HepG2 (cell line): ENCODE measurements around the gene GUCY1A1. TPM values are rescaled to one million over a fixed set of nuclear protein-coding genes. Genes with fewer than 3 reads are reported as not detected.

ENCODE experiments used
- ATAC-seq: fragments of 200-7000 bp; cut with Tn5 transposase; 3 replicates; pipeline ENCODE4 v1.9.1; 2020; ENCODE audit warnings: mild to moderate bottlenecking, moderate library complexity
- BruUV-seq: library from RNA; stranded (reverse); fragments of 400-500 nt; replicated peaks from 2 replicates; lab custom pipeline; 2021; lab: Mats Ljungman, UMichigan
- CTCF ChIA-PET: fragments of 300-600 bp; formaldehyde crosslinking; extraction: SDS; loops from one replicate; lab custom pipeline; 2021; ENCODE audit warnings: low total read pairs, inconsistent platforms, low intra/inter-chr PET ratio; lab: Yijun Ruan, JAX
- POLR2A ChIA-PET: fragments of 350-600 bp; sonication (Branson Sonifier 250); formaldehyde crosslinking; loops from one replicate; lab custom pipeline; 2020; ENCODE audit warnings: antibody characterized with exemption, inconsistent platforms; lab: Yijun Ruan, JAX
- DNase-seq: peaks from one replicate; pipeline ENCODE4 v3.0.0-alpha.2; 2015; ENCODE audit warnings: low spot score
- FAIRE-seq: peaks from 3 replicates; lab custom pipeline; 2011; peaks lifted over from hg19 to GRCh38; lab: Jason Lieb, UNC
- H2AFZ ChIP-seq: one replicate; pipeline ENCODE4 v1.6.1; 2011; ENCODE audit warnings: low read length, inconsistent platforms
- H3K27ac ChIP-seq: fragments of 300-600 bp; 3 replicates; pipeline ENCODE4 v1.8.0; 2011; ENCODE audit warnings: mixed run types, mild to moderate bottlenecking, mixed read lengths, low read length, inconsistent platforms; ENCODE audit not compliant: insufficient read depth; ENCODE audit errors: extremely low read length
- H3K27me3 ChIP-seq, 2 experiments: fragments of 200-600 bp in 1 of 2; 2 replicates in 1 of 2; 3 replicates in 1 of 2; pipeline versions ENCODE4 v1.6.0 to v1.8.0; 2011; ENCODE audit warnings: low read length in 2 of 2, mild to moderate bottlenecking in 2 of 2, moderate library complexity in 2 of 2, inconsistent platforms in 1 of 2; ENCODE audit not compliant: insufficient read depth in 2 of 2, control insufficient read depth in 1 of 2
- H3K36me3 ChIP-seq, 2 experiments: fragments of 200-600 bp in 1 of 2; replicated peaks in 1 of 2; 2 replicates in 1 of 2; 3 replicates in 1 of 2; pipeline versions ENCODE4 v1.5.1 to v1.8.0; 2011; ENCODE audit warnings: low read length in 2 of 2, inconsistent platforms in 1 of 2; ENCODE audit not compliant: insufficient read depth in 2 of 2, control insufficient read depth in 1 of 2
- H3K4me1 ChIP-seq: 2 replicates; pipeline ENCODE4 v1.5.1; 2012; ENCODE audit warnings: low read length, inconsistent platforms; ENCODE audit not compliant: insufficient read depth
- H3K4me2 ChIP-seq: 2 replicates; pipeline ENCODE4 v1.6.0; 2011; ENCODE audit warnings: low read depth, low read length, inconsistent platforms
- H3K4me3 ChIP-seq, 3 experiments: fragments of 200-600 bp in 1 of 3; sonication (generic), shearing (Covaris generic) in 1 of 3; replicated peaks in 1 of 3; 2 replicates each; pipeline ENCODE4 v1.5.1; 2011 to 2016; ENCODE audit warnings: low read length in 3 of 3, inconsistent platforms in 2 of 3, low read depth in 2 of 3, mild to moderate bottlenecking in 2 of 3, control low read depth in 1 of 3, mixed read lengths in 1 of 3; ENCODE audit not compliant: insufficient read depth in 1 of 3
- H3K79me2 ChIP-seq: one replicate; pipeline ENCODE4 v1.6.1; 2011; ENCODE audit warnings: low read length, inconsistent platforms; ENCODE audit not compliant: insufficient read depth
- H3K9ac ChIP-seq: 2 replicates; pipeline ENCODE4 v1.6.0; 2011; ENCODE audit warnings: mild to moderate bottlenecking, low read depth, low read length, inconsistent platforms; ENCODE audit not compliant: insufficient read depth
- H3K9me3 ChIP-seq: 2 replicates; pipeline ENCODE4 v1.5.1; 2012; ENCODE audit warnings: mild to moderate bottlenecking, low read length
- H4K20me1 ChIP-seq: 2 replicates; pipeline ENCODE4 v1.6.0; 2011; ENCODE audit warnings: inconsistent platforms, mild to moderate bottlenecking, low read length, moderate library complexity; ENCODE audit not compliant: insufficient read depth
- CHD2 ChIP-seq: IDR thresholded peaks from 2 replicates; pipeline ENCODE4 v1.6.1; 2011; ENCODE audit warnings: low read depth, low read length, improper control_type of control experiment
- HOXA5 ChIP-seq: sonication (generic); formaldehyde crosslinking; IDR thresholded peaks from 2 replicates; pipeline ENCODE4 v1.4.0; 2020; ENCODE audit warnings: missing genetic modification reagents
- KDM2A ChIP-seq: sonication (generic); formaldehyde crosslinking; IDR thresholded peaks from 2 replicates; pipeline ENCODE4 v1.4.0; 2020; ENCODE audit warnings: low read depth, missing genetic modification reagents, borderline replicate concordance
- MAF1 ChIP-seq: sonication (generic); formaldehyde crosslinking; IDR thresholded peaks from 2 replicates; pipeline ENCODE4 v1.5.0; 2020; ENCODE audit warnings: missing genetic modification reagents, borderline replicate concordance
- RAD21 ChIP-seq: fragments of 450-650 bp; formaldehyde crosslinking; IDR thresholded peaks from 2 replicates; pipeline ENCODE4 v1.5.0; 2020; ENCODE audit warnings: mild to moderate bottlenecking
- REL ChIP-seq: sonication (generic); formaldehyde crosslinking; conservative IDR thresholded peaks from 2 replicates; pipeline ENCODE4 v1.8.0; 2022; ENCODE audit warnings: mild to moderate bottlenecking, missing genetic modification reagents, moderate library complexity
- SIX1 ChIP-seq: sonication (generic); formaldehyde crosslinking; IDR thresholded peaks from 2 replicates; pipeline ENCODE4 v1.4.0; 2020; ENCODE audit warnings: missing genetic modification reagents, borderline replicate concordance
- SMAD1 ChIP-seq: sonication (generic); formaldehyde crosslinking; IDR thresholded peaks from 2 replicates; pipeline ENCODE4 v1.4.0; 2020; ENCODE audit warnings: missing genetic modification reagents, low read depth, mild to moderate bottlenecking, borderline replicate concordance
- ZNF12 ChIP-seq: sonication (generic); formaldehyde crosslinking; IDR thresholded peaks from 2 replicates; pipeline ENCODE4 v1.5.0; 2020; ENCODE audit warnings: missing genetic modification reagents
- ZNF33B ChIP-seq: sonication (generic); formaldehyde crosslinking; IDR thresholded peaks from 2 replicates; pipeline ENCODE4 v1.5.1; 2020; ENCODE audit warnings: mild to moderate bottlenecking, missing genetic modification reagents
- ZNF607 ChIP-seq: sonication (generic); formaldehyde crosslinking; IDR thresholded peaks from 2 replicates; pipeline ENCODE4 v1.5.1; 2020; ENCODE audit warnings: missing genetic modification reagents, mild to moderate bottlenecking, borderline replicate concordance
- ZNF784 ChIP-seq: sonication (generic); formaldehyde crosslinking; IDR thresholded peaks from 2 replicates; pipeline ENCODE4 v1.5.1; 2020; ENCODE audit warnings: missing genetic modification reagents, mild to moderate bottlenecking, borderline replicate concordance
- WGBS: methylation state at CpG from one replicate; pipeline ENCODE4 v1.1.6; 2017; ENCODE audit warnings: low lambda C conversion rate; 5-methylcytosine and 5-hydroxymethylcytosine counted together
- in situ Hi-C: cut with HindIII; loops from 2 replicates; pipeline ENCODE4 v1.10.0; 2017; ENCODE audit warnings: low pct_unique_long_range_greater_than_20kb; ENCODE audit not compliant: extremely low pct_ligation_motif_present
- intact Hi-C: fragments of 100-400 bp; cut with micrococcal nuclease; formaldehyde crosslinking; loops from one replicate; pipeline ENCODE4 v1.10.0; 2022; ENCODE audit not compliant: unreplicated experiment
- polyA plus RNA-seq, 8 experiments: library from polyadenylated mRNA; depleted of rRNA in 3 of 8; stranded (reverse) in 7 of 8; unstranded in 1 of 8; fragments of >200 nt; fragmentation: Illumina TruSeq in 4 of 8; extraction: Trizol in 4 of 8; gene quantifications; 2 replicates each; pipeline versions ENCODE4 v1.2.1 to v1.2.3, GENCODE V29; 2011 to 2016; ENCODE audit warnings: low read depth in 4 of 8, missing spikeins in 1 of 8, mixed read lengths in 1 of 8; ENCODE audit not compliant: insufficient read depth in 1 of 8
- total RNA-seq, 5 experiments: library from RNA; depleted of rRNA; stranded (reverse); fragments of >200 nt; fragmentation: Illumina TruSeq; extraction: Trizol; gene quantifications; 2 replicates each; pipeline ENCODE4 v1.2.3, GENCODE V29; 2016; ENCODE audit warnings: low read depth in 1 of 5

Gene GUCY1A1
- total and polyA plus RNA-seq, 2 of the 13 experiments (the other 11 are each of a cell fraction or from before 2014, with no cell fraction given), result not detected

GRCh38 chr4:155660436-155660835 is 6.2 kb upstream of the GUCY1A1 start:
- Histone ChIP-seq H3K27ac (no peak overlapping the region), H3K4me1 (no peaks in the 10 kb centered on the region), H3K36me3 (no peaks in the 10 kb centered on the region), H3K27me3 (no peaks in the 10 kb centered on the region), H2AFZ (no peak overlapping the region), H3K4me3 (no peak overlapping the region), H3K79me2 (no peaks in the 10 kb centered on the region), H4K20me1 (no peaks in the 10 kb centered on the region), H3K9ac (no peak overlapping the region), H3K9me3 (no peaks in the 10 kb centered on the region), H3K4me2 (no peak overlapping the region)
- FAIRE-seq (no peak), ATAC-seq (no peak), DNase-seq (no peak)
- intact Hi-C loops (no loop called here), in situ Hi-C loops (no loop called here)
- TF ChIP-seq ZNF12 (CRISPR knock-in tag) (no peak), ZNF607 (CRISPR knock-in tag) (no peak), KDM2A (CRISPR knock-in tag) (no peak), HOXA5 (no peak), CHD2 (no peak), REL (CRISPR knock-in tag) (no peak), SMAD1 (CRISPR knock-in tag) (no peak), ZNF33B (no peak), RAD21 (CRISPR knock-in tag) (no peak), SIX1 (no peak), MAF1 (CRISPR knock-in tag) (no peak), ZNF784 (CRISPR knock-in tag) (no peak)
- WGBS, result 0% methylated on average over 2 of the region's 2 CpGs
- BruUV-seq, result no TSS peak
- ChIA-PET POLR2A (no interaction called here), CTCF (no interaction called here)
